BLaER1 treated with 17β-estradiol and CSF1 and Interleukin-3, amounts not matched to agents 10 nM and 100 nM (cell line): ENCODE data around the gene SPOCK1.
"Not testable (repeated sequence)": the region's sequence is repeated elsewhere in the genome, so short reads cannot be mapped to it uniquely, and the experiment has no call there.

Source experiments
- H3K27ac ChIP-seq, 11 experiments: shearing (Covaris generic); formaldehyde crosslinking; 2 replicates each; pipeline ENCODE4 v1.8.1; 2022
- H3K27me3 ChIP-seq, 11 experiments: shearing (Covaris generic); formaldehyde crosslinking; 2 replicates each; pipeline ENCODE4 v1.8.1; 2022
- H3K36me3 ChIP-seq, 11 experiments: shearing (Covaris generic); formaldehyde crosslinking; 2 replicates each; pipeline ENCODE4 v1.8.1; 2022
- H3K4me1 ChIP-seq, 10 experiments: shearing (Covaris generic); formaldehyde crosslinking; 2 replicates each; pipeline ENCODE4 v1.8.1; 2022
- H3K4me2 ChIP-seq, 11 experiments: shearing (Covaris generic); formaldehyde crosslinking; 2 replicates each; pipeline ENCODE4 v1.8.1; 2022
- H3K4me3 ChIP-seq, 10 experiments: shearing (Covaris generic); formaldehyde crosslinking; 2 replicates each; pipeline ENCODE4 v1.8.1; 2022
- H3K9ac ChIP-seq, 11 experiments: shearing (Covaris generic); formaldehyde crosslinking; 2 replicates each; pipeline ENCODE4 v1.8.1; 2022
- H3K9me3 ChIP-seq, 11 experiments: shearing (Covaris generic); formaldehyde crosslinking; replicated peaks in 1 of 11; 2 replicates each; pipeline ENCODE4 v1.8.1; 2022
- H4K20me1 ChIP-seq, 11 experiments: shearing (Covaris generic); formaldehyde crosslinking; 2 replicates each; pipeline ENCODE4 v1.8.1; 2022
- Cebpa-rat ChIP-seq, 11 experiments: shearing (Covaris generic); IDR thresholded peaks; 2 replicates each; pipeline ENCODE4 v1.8.1; 2022

Gene SPOCK1

GRCh38 chr5:137510671-137511070, 11.5 kb upstream of the SPOCK1 start:
- Histone ChIP-seq H3K27me3 (no peaks in the 10 kb centered on the region), H3K36me3 (no peaks in the 10 kb centered on the region), H3K9ac (no peak overlapping the region), H3K4me3 (no peak overlapping the region), H3K27ac (no peak overlapping the region), H3K4me1 (no peaks in the 10 kb centered on the region), H3K4me2 (no peak overlapping the region), H4K20me1 (no peaks in the 10 kb centered on the region), H3K9me3 (peaks cover 0 to 10% (median 0%) of the 10 kb centered on the region in 11 experiments; a peak in 4 of 22 replicates)
- TF ChIP-seq Cebpa-rat (IDR thresholded peaks at IDR 0.05): no peak

- no peaks in the 10 kb centered on the region for H3K27me3 ChIP-seq
- H3K4me3 ChIP-seq: no peak overlapping the region
- peaks cover 0 to 10% (median 0%) of the 10 kb centered on the region in 11 experiments; a peak in 4 of 22 replicates for H3K9me3 ChIP-seq
- H3K27ac ChIP-seq: no peak overlapping the region
- H3K9ac ChIP-seq: no peak overlapping the region
- no peak for TF ChIP-seq Cebpa-rat (IDR thresholded peaks at IDR 0.05)
- no peaks in the 10 kb centered on the region for H3K4me1 ChIP-seq
- no peaks in the 10 kb centered on the region for H3K36me3 ChIP-seq
- H4K20me1 ChIP-seq: no peaks in the 10 kb centered on the region
- no peak overlapping the region for H3K4me2 ChIP-seq
Observed at GRCh38 chr5:137507150-137507549, 8.0 kb upstream of the SPOCK1 start.

- Histone ChIP-seq H3K4me1 (no peaks in the 10 kb centered on the region), H3K9ac (no peak overlapping the region)
- TF ChIP-seq Cebpa-rat (IDR thresholded peaks at IDR 0.05): no peak
Observed at GRCh38 chr5:137506296-137506695, 7.2 kb upstream of the SPOCK1 start.

GRCh38 chr5:137504916-137505315, 5.8 kb upstream of the SPOCK1 start:
- no peaks in the 10 kb centered on the region for H3K36me3 ChIP-seq
- H3K4me2 ChIP-seq: no peak overlapping the region
- H3K27me3 ChIP-seq: no peaks in the 10 kb centered on the region
- no peak overlapping the region for H3K4me3 ChIP-seq
- H3K9ac ChIP-seq: no peak overlapping the region
- no peak for TF ChIP-seq Cebpa-rat (IDR thresholded peaks at IDR 0.05)
- H3K4me1 ChIP-seq: no peaks in the 10 kb centered on the region
- no peak overlapping the region for H3K27ac ChIP-seq
- H3K9me3 ChIP-seq: no peaks in the 10 kb centered on the region; a peak in 1 of 22 replicates
- H4K20me1 ChIP-seq: no peaks in the 10 kb centered on the region

More at GRCh38 chr5:137506296-137506695, 7.2 kb upstream of the SPOCK1 start:
- no peak overlapping the region for H3K4me3 ChIP-seq
- no peaks in the 10 kb centered on the region for H4K20me1 ChIP-seq
- no peaks in the 10 kb centered on the region for H3K36me3 ChIP-seq
- H3K27me3 ChIP-seq: no peaks in the 10 kb centered on the region
- peaks cover 0 to 3% (median 0%) of the 10 kb centered on the region in 11 experiments; a peak in 1 of 22 replicates for H3K9me3 ChIP-seq
- H3K4me2 ChIP-seq: no peak overlapping the region
- H3K27ac ChIP-seq: no peak overlapping the region

- H3K9ac ChIP-seq: no peak overlapping the region
- H3K27me3 ChIP-seq: peaks cover 0 to 7% (median 4%) of the 10 kb centered on the region in 11 experiments; a peak in 10 of 22 replicates
- no peak overlapping the region for H3K4me2 ChIP-seq
- H4K20me1 ChIP-seq: no peaks in the 10 kb centered on the region
- H3K9me3 ChIP-seq: peaks cover 5 to 8% (median 8%) of the 10 kb centered on the region in 11 experiments; a peak in 19 of 22 replicates
- no peak overlapping the region for H3K27ac ChIP-seq
- no peaks in the 10 kb centered on the region for H3K36me3 ChIP-seq
- no peak overlapping the region for H3K4me3 ChIP-seq
- TF ChIP-seq Cebpa-rat (IDR thresholded peaks at IDR 0.05): no peak
- no peaks in the 10 kb centered on the region for H3K4me1 ChIP-seq
Observed at GRCh38 chr5:137503456-137503855, 4.3 kb upstream of the SPOCK1 start.

GRCh38 chr5:137502632-137503031, 3.5 kb upstream of the SPOCK1 start:
- Histone ChIP-seq H3K4me2 (no peak overlapping the region), H3K4me3 (no peak overlapping the region), H3K27ac (no peak overlapping the region), H3K4me1 (no peaks in the 10 kb centered on the region), H3K9ac (no peak overlapping the region), H3K27me3 (peaks cover 0 to 10% (median 4%) of the 10 kb centered on the region in 11 experiments; a peak in 10 of 22 replicates), H4K20me1 (no peaks in the 10 kb centered on the region), H3K9me3 (peaks cover 5 to 13% (median 11%) of the 10 kb centered on the region in 11 experiments; a peak in 19 of 22 replicates), H3K36me3 (no peaks in the 10 kb centered on the region)
- no peak for TF ChIP-seq Cebpa-rat (IDR thresholded peaks at IDR 0.05)

GRCh38 chr5:137501846-137502406, 2.8 kb upstream of the SPOCK1 start:
- H3K4me1 ChIP-seq: no peaks in the 10 kb centered on the region
- no peak overlapping the region for H3K4me3 ChIP-seq
- no peak overlapping the region for H3K27ac ChIP-seq
- no peak for TF ChIP-seq Cebpa-rat (IDR thresholded peaks at IDR 0.05)
- H3K4me2 ChIP-seq: no peak overlapping the region
- peaks cover 5 to 13% (median 11%) of the 10 kb centered on the region in 11 experiments; a peak in 19 of 22 replicates for H3K9me3 ChIP-seq
- H3K9ac ChIP-seq: no peak overlapping the region
- peaks cover 0 to 10% (median 4%) of the 10 kb centered on the region in 11 experiments; a peak in 10 of 22 replicates for H3K27me3 ChIP-seq
- no peaks in the 10 kb centered on the region for H4K20me1 ChIP-seq
- H3K36me3 ChIP-seq: no peaks in the 10 kb centered on the region

- no peak for TF ChIP-seq Cebpa-rat (IDR thresholded peaks at IDR 0.05)
- Histone ChIP-seq H4K20me1 (no peaks in the 10 kb centered on the region), H3K9me3 (peaks cover 5 to 13% (median 11%) of the 10 kb centered on the region in 11 experiments; a peak in 19 of 22 replicates), H3K36me3 (no peaks in the 10 kb centered on the region), H3K27ac (no peak overlapping the region), H3K4me3 (no peak overlapping the region), H3K4me1 (no peaks in the 10 kb centered on the region), H3K9ac (no peak overlapping the region), H3K4me2 (no peak overlapping the region), H3K27me3 (peaks cover 0 to 10% (median 4%) of the 10 kb centered on the region in 11 experiments; a peak in 10 of 22 replicates)
Observed at GRCh38 chr5:137501226-137501625, 2.1 kb upstream of the SPOCK1 start.

- Histone ChIP-seq H3K4me2 (no peak overlapping the region), H3K27ac (no peak overlapping the region), H3K9ac (no peak overlapping the region), H4K20me1 (no peaks in the 10 kb centered on the region), H3K9me3 (peaks cover 5 to 13% (median 11%) of the 10 kb centered on the region in 11 experiments; a peak in 19 of 22 replicates), H3K36me3 (no peaks in the 10 kb centered on the region), H3K4me3 (no peak overlapping the region), H3K4me1 (no peaks in the 10 kb centered on the region), H3K27me3 (peaks cover 0 to 10% (median 4%) of the 10 kb centered on the region in 11 experiments; a peak in 10 of 22 replicates)
- TF ChIP-seq Cebpa-rat (IDR thresholded peaks at IDR 0.05): no peak
Observed at GRCh38 chr5:137500615-137501225, 1.6 kb upstream of the SPOCK1 start.

GRCh38 chr5:137499506-137499847, 351 bp upstream of the SPOCK1 start:
- peaks cover 0 to 10% (median 4%) of the 10 kb centered on the region in 11 experiments; a peak in 10 of 22 replicates for H3K27me3 ChIP-seq
- peaks cover 5 to 13% (median 11%) of the 10 kb centered on the region in 11 experiments; a peak in 19 of 22 replicates for H3K9me3 ChIP-seq
- not testable (repeated sequence) for H3K36me3 ChIP-seq, H3K9ac ChIP-seq, H3K4me3 ChIP-seq, H4K20me1 ChIP-seq, H3K4me2 ChIP-seq, H3K27ac ChIP-seq, H3K4me1 ChIP-seq
